Stimulated activated CD4-positive, alpha-beta T cell treated with anti-CD3 and anti-CD28 coated beads, Interleukin-2, amount 100 ng/mL, for 4 hours (primary cell): ENCODE results near the gene SLIT1.

Source experiments
- DNase-seq: peaks from one replicate; pipeline ENCODE4 v3.0.0-alpha.2; 2020; ENCODE audit warnings: low read depth

The SLIT1 gene

GRCh38 chr10:97079448-97079847 lies 106.3 kb downstream of the SLIT1 start:
- DNase-seq, result no peak

GRCh38 chr10:97078938-97079445 lies 106.8 kb downstream of the SLIT1 start:
- DNase-seq, result no peak

GRCh38 chr10:97078261-97078937 lies 107.4 kb downstream of the SLIT1 start:
- DNase-seq, result no peak

- no peak for DNase-seq
These were observed 109.0 kb downstream of the SLIT1 start for GRCh38 chr10:97076781-97077180.

- no peak for DNase-seq
These were observed 109.7 kb downstream of the SLIT1 start for GRCh38 chr10:97075961-97076525.

GRCh38 chr10:97075421-97075820 lies 110.3 kb downstream of the SLIT1 start:
- DNase-seq, result no peak

GRCh38 chr10:97074256-97075145 lies 111.3 kb downstream of the SLIT1 start:
- no peak for DNase-seq

- peak; percentile 64 for DNase-seq
These were observed 112.7 kb downstream of the SLIT1 start for GRCh38 chr10:97072851-97073665.

- no peak for DNase-seq
These were observed 114.3 kb downstream of the SLIT1 start for GRCh38 chr10:97071496-97071895.

GRCh38 chr10:97069576-97070362 lies 116.0 kb downstream of the SLIT1 start:
- peak; percentile 5 for DNase-seq

GRCh38 chr10:97069026-97069425 lies 116.7 kb downstream of the SLIT1 start:
- no peak for DNase-seq

- no peak for DNase-seq
These were observed 117.9 kb downstream of the SLIT1 start for GRCh38 chr10:97067716-97068391.

- DNase-seq, result no peak
These were observed 118.7 kb downstream of the SLIT1 start for GRCh38 chr10:97066877-97067555.

- DNase-seq, result no peak
These were observed 119.8 kb downstream of the SLIT1 start for GRCh38 chr10:97065686-97066660.

- no peak for DNase-seq
These were observed 120.6 kb downstream of the SLIT1 start for GRCh38 chr10:97065128-97065527.

GRCh38 chr10:97063983-97064837 lies 121.5 kb downstream of the SLIT1 start:
- DNase-seq, result no peak

- no peak for DNase-seq
These were observed 122.3 kb downstream of the SLIT1 start for GRCh38 chr10:97063271-97063982.
